HepG2 (cell line): Measurements from ENCODE around the gene DNAJA1. TPM values are rescaled to one million over a fixed set of nuclear protein-coding genes. Genes with fewer than 3 reads are reported as not detected.
A peak's percentile ranks its signal among the peaks of the same experiment; 100 is the strongest.

Source experiments
- ADNP ChIP-seq: sonication (generic); formaldehyde crosslinking; IDR thresholded peaks from 2 replicates; pipeline ENCODE4 v1.4.0; 2020; ENCODE audit warnings: missing genetic modification reagents
- FOXJ3 ChIP-seq: sonication (generic); formaldehyde crosslinking; IDR thresholded peaks from 2 replicates; pipeline ENCODE4 v1.4.0; 2020; ENCODE audit warnings: missing genetic modification reagents, mild to moderate bottlenecking, borderline replicate concordance
- HOXD1 ChIP-seq: sonication (generic); formaldehyde crosslinking; IDR thresholded peaks from 2 replicates; pipeline ENCODE4 v1.5.0; 2020; ENCODE audit warnings: missing genetic modification reagents
- IRX3 ChIP-seq: sonication (generic); formaldehyde crosslinking; IDR thresholded peaks from 2 replicates; pipeline ENCODE4 v1.8.1; 2023; ENCODE audit warnings: mild to moderate bottlenecking, low read depth, missing genetic modification reagents, borderline replicate concordance
- MIER3 ChIP-seq: IDR thresholded peaks from 2 replicates; pipeline ENCODE4 v1.6.1; 2016; ENCODE audit warnings: missing compliant biosample characterization, borderline replicate concordance
- NR2F1 ChIP-seq, 2 experiments: fragments of 450-650 bp in 1 of 2; formaldehyde crosslinking in 1 of 2; IDR thresholded peaks; 2 replicates each; pipeline versions ENCODE4 v1.5.0 to v1.6.1; 2016 to 2020; ENCODE audit warnings: mild to moderate bottlenecking in 1 of 2, missing compliant biosample characterization in 1 of 2, missing genetic modification reagents in 1 of 2, moderate library complexity in 1 of 2
- PHB2 ChIP-seq: fragments of 450-650 bp; IDR thresholded peaks from 2 replicates; pipeline ENCODE4 v1.6.1; 2018; ENCODE audit not compliant: partially characterized antibody
- POLR2AphosphoS2 ChIP-seq: IDR thresholded peaks from 2 replicates; pipeline ENCODE4 v1.6.1; 2011; ENCODE audit warnings: low read depth, low read length, improper control_type of control experiment
- RCOR2 ChIP-seq: IDR thresholded peaks from 2 replicates; pipeline ENCODE4 v1.6.1; 2016; ENCODE audit warnings: missing biosample characterization, missing genetic modification reagents
- SRSF9 ChIP-seq: fragments of 200-400 bp; formaldehyde crosslinking; IDR thresholded peaks from 2 replicates; pipeline ENCODE4 v1.6.1; 2018; ENCODE audit warnings: borderline replicate concordance, mild to moderate bottlenecking, low read depth, low read length; ENCODE audit not compliant: insufficient read depth, poor library complexity, severe bottlenecking
- TGIF2 ChIP-seq: IDR thresholded peaks from 2 replicates; pipeline ENCODE4 v1.6.1; 2016; ENCODE audit warnings: control low read depth, missing compliant biosample characterization
- ZBTB37 ChIP-seq: sonication (generic); formaldehyde crosslinking; IDR thresholded peaks from 2 replicates; pipeline ENCODE4 v1.4.0; 2020; ENCODE audit warnings: mild to moderate bottlenecking, missing genetic modification reagents
- ZBTB7A ChIP-seq: sonication (generic); formaldehyde crosslinking; IDR thresholded peaks from 2 replicates; pipeline ENCODE4 v1.8.0; 2022; ENCODE audit warnings: mild to moderate bottlenecking, missing genetic modification reagents
- ZKSCAN8 ChIP-seq: IDR thresholded peaks from 2 replicates; pipeline ENCODE4 v1.6.1; 2016; ENCODE audit warnings: borderline replicate concordance, missing genetic modification reagents, missing compliant biosample characterization
- ZNF10 ChIP-seq: sonication (generic); formaldehyde crosslinking; IDR thresholded peaks from 2 replicates; pipeline ENCODE4 v1.4.0; 2020; ENCODE audit warnings: mild to moderate bottlenecking, low read depth, missing genetic modification reagents, borderline replicate concordance
- ZNF124 ChIP-seq: sonication (generic); formaldehyde crosslinking; IDR thresholded peaks from 2 replicates; pipeline ENCODE4 v1.4.0; 2020; ENCODE audit warnings: missing genetic modification reagents
- ZNF225 ChIP-seq: sonication (generic); formaldehyde crosslinking; IDR thresholded peaks from 2 replicates; pipeline ENCODE4 v1.4.0; 2020; ENCODE audit warnings: mild to moderate bottlenecking, missing genetic modification reagents
- ZNF3 ChIP-seq: IDR thresholded peaks from 2 replicates; pipeline ENCODE4 v1.7.0; 2017; ENCODE audit warnings: inconsistent platforms
- ZNF331 ChIP-seq: sonication (generic); formaldehyde crosslinking; IDR thresholded peaks from 2 replicates; pipeline ENCODE4 v1.4.0; 2020; ENCODE audit warnings: missing genetic modification reagents
- ZNF639 ChIP-seq: conservative IDR thresholded peaks from 2 replicates; pipeline ENCODE4 v1.6.1; 2018; ENCODE audit warnings: missing genetic modification reagents
- ZNF761 ChIP-seq: sonication (generic); formaldehyde crosslinking; conservative IDR thresholded peaks from 2 replicates; pipeline ENCODE4 v1.4.0; 2020; ENCODE audit warnings: mild to moderate bottlenecking, missing genetic modification reagents
- polyA plus RNA-seq, 8 experiments: library from polyadenylated mRNA; depleted of rRNA in 3 of 8; stranded (reverse) in 7 of 8; unstranded in 1 of 8; fragments of >200 nt; fragmentation: Illumina TruSeq in 4 of 8; extraction: Trizol in 4 of 8; gene quantifications; 2 replicates each; pipeline versions ENCODE4 v1.2.1 to v1.2.3, GENCODE V29; 2011 to 2016; ENCODE audit warnings: low read depth in 4 of 8, missing spikeins in 1 of 8, mixed read lengths in 1 of 8; ENCODE audit not compliant: insufficient read depth in 1 of 8
- total RNA-seq, 5 experiments: library from RNA; depleted of rRNA; stranded (reverse); fragments of >200 nt; fragmentation: Illumina TruSeq; extraction: Trizol; gene quantifications; 2 replicates each; pipeline ENCODE4 v1.2.3, GENCODE V29; 2016; ENCODE audit warnings: low read depth in 1 of 5
- TF ChIP-seq, protein P1 (sequence below): sonication (generic); formaldehyde crosslinking; IDR thresholded peaks from 2 replicates; pipeline ENCODE4 v1.4.0; 2020; ENCODE audit warnings: missing genetic modification reagents, borderline replicate concordance
- TF ChIP-seq, protein P2 (sequence below): IDR thresholded peaks from 2 replicates; pipeline ENCODE4 v1.6.1; 2016; ENCODE audit warnings: missing compliant biosample characterization, missing genetic modification reagents, borderline replicate concordance

Gene DNAJA1
- total and polyA plus RNA-seq, 2 of the 13 experiments (the other 11 are each of a cell fraction or from before 2014, with no cell fraction given): 95.9 to 306 TPM

GRCh38 chr9:33076046-33077004, 51.3 kb downstream of the DNAJA1 start, which contains the start of gene SMU1 (continued):
- TF ChIP-seq ZBTB7A (no peak), ADNP (CRISPR knock-in tag) (peak; percentile 84; the same call in 1 of the 2 replicates), MIER3 (0 out of 2 replicates have a peak, but pooled peaks have one; percentile 31), ZNF124 (CRISPR knock-in tag) (no peak), PHB2 (no peak), TGIF2 (CRISPR knock-in tag) (peak; percentile 86), ZNF331 (CRISPR knock-in tag) (peak; percentile 70), ZKSCAN8 (CRISPR knock-in tag) (no peak), ZBTB37 (no peak), HOXD1 (CRISPR knock-in tag) (no peak), RCOR2 (CRISPR knock-in tag) (0 out of 2 replicates have a peak, but pooled peaks have one; percentile 69), FOXJ3 (CRISPR knock-in tag) (no peak), ZNF761 (CRISPR knock-in tag) (peak; percentile 71; the same call in 1 of the 2 replicates), ZNF225 (0 out of 2 replicates have a peak, but pooled peaks have one; percentile 23), SRSF9 (no peak), NR2F1 (CRISPR knock-in tag; IDR thresholded peaks at IDR 0.05) (no peak; a peak in 1 of 4 replicates), POLR2AphosphoS2 (no peak), ZNF3 (CRISPR knock-in tag) (no peak), ZNF10 (CRISPR knock-in tag) (no peak), ZNF639 (CRISPR knock-in tag) (no peak), IRX3 (CRISPR knock-in tag) (no peak)
- TF ChIP-seq, protein P1, sequence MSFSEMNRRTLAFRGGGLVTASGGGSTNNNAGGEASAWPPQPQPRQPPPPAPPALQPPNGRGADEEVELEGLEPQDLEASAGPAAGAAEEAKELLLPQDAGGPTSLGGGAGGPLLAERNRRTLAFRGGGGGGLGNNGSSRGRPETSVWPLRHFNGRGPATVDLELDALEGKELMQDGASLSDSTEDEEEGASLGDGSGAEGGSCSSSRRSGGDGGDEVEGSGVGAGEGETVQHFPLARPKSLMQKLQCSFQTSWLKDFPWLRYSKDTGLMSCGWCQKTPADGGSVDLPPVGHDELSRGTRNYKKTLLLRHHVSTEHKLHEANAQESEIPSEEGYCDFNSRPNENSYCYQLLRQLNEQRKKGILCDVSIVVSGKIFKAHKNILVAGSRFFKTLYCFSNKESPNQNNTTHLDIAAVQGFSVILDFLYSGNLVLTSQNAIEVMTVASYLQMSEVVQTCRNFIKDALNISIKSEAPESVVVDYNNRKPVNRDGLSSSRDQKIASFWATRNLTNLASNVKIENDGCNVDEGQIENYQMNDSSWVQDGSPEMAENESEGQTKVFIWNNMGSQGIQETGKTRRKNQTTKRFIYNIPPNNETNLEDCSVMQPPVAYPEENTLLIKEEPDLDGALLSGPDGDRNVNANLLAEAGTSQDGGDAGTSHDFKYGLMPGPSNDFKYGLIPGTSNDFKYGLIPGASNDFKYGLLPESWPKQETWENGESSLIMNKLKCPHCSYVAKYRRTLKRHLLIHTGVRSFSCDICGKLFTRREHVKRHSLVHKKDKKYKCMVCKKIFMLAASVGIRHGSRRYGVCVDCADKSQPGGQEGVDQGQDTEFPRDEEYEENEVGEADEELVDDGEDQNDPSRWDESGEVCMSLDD: no peak
- TF ChIP-seq, protein P2, sequence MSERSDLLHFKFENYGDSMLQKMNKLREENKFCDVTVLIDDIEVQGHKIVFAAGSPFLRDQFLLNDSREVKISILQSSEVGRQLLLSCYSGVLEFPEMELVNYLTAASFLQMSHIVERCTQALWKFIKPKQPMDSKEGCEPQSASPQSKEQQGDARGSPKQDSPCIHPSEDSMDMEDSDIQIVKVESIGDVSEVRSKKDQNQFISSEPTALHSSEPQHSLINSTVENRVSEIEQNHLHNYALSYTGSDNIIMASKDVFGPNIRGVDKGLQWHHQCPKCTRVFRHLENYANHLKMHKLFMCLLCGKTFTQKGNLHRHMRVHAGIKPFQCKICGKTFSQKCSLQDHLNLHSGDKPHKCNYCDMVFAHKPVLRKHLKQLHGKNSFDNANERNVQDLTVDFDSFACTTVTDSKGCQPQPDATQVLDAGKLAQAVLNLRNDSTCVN: peak; percentile 58; the same call in 1 of the 2 replicates
